MG63 (cell line): ENCODE results near the gene ZNF853. TPM values are rescaled to one million over a fixed set of nuclear protein-coding genes. Genes with fewer than 3 reads are reported as not detected.
"Not testable (repeated sequence)": the region's sequence is repeated elsewhere in the genome, so short reads cannot be mapped to it uniquely, and the experiment has no call there.

ENCODE experiments used
- DNase-seq: peaks from one replicate; pipeline ENCODE4 v3.0.0-alpha.2; 2020
- H3K27me3 ChIP-seq: fragments of 250-450 bp; sonication (Bioruptor Pico); 2 replicates; pipeline ENCODE4 v1.5.1; 2020; ENCODE audit warnings: mild to moderate bottlenecking, moderate library complexity
- H3K36me3 ChIP-seq: fragments of 250-450 bp; sonication (Bioruptor Pico); 2 replicates; pipeline ENCODE4 v1.5.1; 2020; ENCODE audit warnings: mild to moderate bottlenecking, moderate library complexity
- H3K4me3 ChIP-seq: fragments of 250-450 bp; sonication (Bioruptor Pico); 2 replicates; pipeline ENCODE4 v1.5.1; 2020; ENCODE audit warnings: mild to moderate bottlenecking, moderate library complexity
- H3K9me3 ChIP-seq: fragments of 250-450 bp; sonication (Bioruptor Pico); 2 replicates; pipeline ENCODE4 v1.5.1; 2020; ENCODE audit warnings: mild to moderate bottlenecking, moderate library complexity
- total RNA-seq: library from RNA; depleted of rRNA; stranded (reverse); fragments of >200 nt; shearing (Covaris generic); gene quantifications from 2 replicates; pipeline ENCODE4 v1.2.3, GENCODE V29; 2014; ENCODE audit warnings: low replicate concordance; rRNA removed

Gene ZNF853
- 23.6 and 27.1 TPM in 2 replicates for total RNA-seq

DNA sequence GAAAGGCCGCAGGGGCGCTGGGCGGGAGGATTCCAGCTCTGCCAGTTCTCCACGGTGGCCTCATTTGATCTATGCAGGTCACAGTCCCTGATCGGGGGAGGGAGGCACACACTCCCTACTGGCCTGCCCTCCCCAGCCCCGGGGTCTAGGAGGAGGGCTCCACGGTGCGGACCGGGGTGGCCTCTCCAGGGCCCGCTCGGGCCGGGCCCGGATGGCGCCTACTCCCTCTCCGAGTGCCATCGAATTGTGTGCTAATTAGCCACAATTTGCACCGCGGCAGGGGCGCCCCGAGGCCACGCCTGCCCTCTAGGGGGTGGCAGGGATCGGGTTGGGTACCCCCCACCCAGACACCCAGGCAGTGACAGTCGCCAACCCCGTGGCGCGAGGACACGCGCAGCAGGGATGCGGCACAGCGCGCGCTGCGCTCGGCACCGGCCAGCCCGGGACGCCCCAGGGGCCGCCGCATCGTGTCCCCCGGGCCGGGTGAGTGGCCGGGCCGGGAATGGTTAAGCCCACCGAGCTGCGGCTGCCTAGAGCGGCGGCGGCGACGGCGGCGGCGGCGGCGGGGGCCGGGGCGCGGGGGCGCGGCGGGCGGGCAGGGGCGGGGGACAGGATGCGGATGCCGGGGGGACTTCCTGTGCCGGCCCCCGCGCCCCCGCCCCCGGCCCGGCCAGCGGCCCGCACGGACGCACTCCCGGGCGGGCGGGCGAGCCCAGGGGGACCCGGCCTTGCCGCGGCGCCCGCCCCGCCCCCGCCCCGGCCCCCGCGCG is at the start of gene ZNF853:
Gene ZNF853, plus strand, starts transcription at position 658 of the 770 bp plus-strand sequence. CDS start 565 bp downstream, outside the sequence.
- peak; percentile 43 for DNase-seq
- H3K4me3 ChIP-seq = peak within 1 kb of the TSS; percentile 65
- no peaks in the 10 kb centered on the region for H3K27me3 ChIP-seq
- H3K9me3 ChIP-seq = no peaks in the 10 kb centered on the region
- peaks cover 5% of the 10 kb centered on the region; the same call in 1 of the 2 replicates for H3K36me3 ChIP-seq

- H3K9me3 ChIP-seq = peaks cover 5% of the 10 kb centered on the region; the same call in 1 of the 2 replicates
- no peaks in the 10 kb centered on the region for H3K36me3 ChIP-seq
- DNase-seq = no peak
- H3K4me3 ChIP-seq = no peak overlapping the region
- no peaks in the 10 kb centered on the region for H3K27me3 ChIP-seq
Observed at GRCh38 chr7:6565655-6566054, 49.8 kb upstream of the ZNF853 start.

DNA sequence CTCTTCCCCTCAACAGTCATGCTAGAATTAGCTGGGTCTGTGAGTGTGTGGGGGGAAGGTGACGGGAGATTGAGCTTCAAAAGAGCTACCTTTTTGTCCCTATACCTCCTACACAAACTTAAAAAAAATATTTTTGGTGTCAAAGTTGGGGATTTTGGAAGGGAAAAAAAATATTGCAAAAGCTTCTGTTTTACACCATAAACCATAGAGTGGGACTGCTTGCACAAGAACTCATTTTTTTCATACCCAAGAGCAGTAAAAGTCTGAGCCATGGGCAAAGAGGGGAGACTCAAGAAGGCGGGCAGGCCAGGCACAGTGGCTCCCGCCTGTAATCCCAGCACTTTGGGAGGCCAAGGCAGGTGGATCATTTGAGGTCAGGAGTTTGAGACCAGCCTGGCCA is 47.5 kb upstream of the ZNF853 start:
- peaks cover 5% of the 10 kb centered on the region; the same call in 1 of the 2 replicates for H3K9me3 ChIP-seq
- H3K36me3 ChIP-seq = no peaks in the 10 kb centered on the region
- DNase-seq = no peak
- no peaks in the 10 kb centered on the region for H3K27me3 ChIP-seq
- no peak overlapping the region for H3K4me3 ChIP-seq

GRCh38 chr7:6571160-6571779 is 44.1 kb upstream of the ZNF853 start:
- no peaks in the 10 kb centered on the region for H3K27me3 ChIP-seq
- no peak overlapping the region for H3K4me3 ChIP-seq
- H3K36me3 ChIP-seq = no peaks in the 10 kb centered on the region
- DNase-seq = no peak
- peaks cover 5% of the 10 kb centered on the region; the same call in 1 of the 2 replicates for H3K9me3 ChIP-seq

DNA sequence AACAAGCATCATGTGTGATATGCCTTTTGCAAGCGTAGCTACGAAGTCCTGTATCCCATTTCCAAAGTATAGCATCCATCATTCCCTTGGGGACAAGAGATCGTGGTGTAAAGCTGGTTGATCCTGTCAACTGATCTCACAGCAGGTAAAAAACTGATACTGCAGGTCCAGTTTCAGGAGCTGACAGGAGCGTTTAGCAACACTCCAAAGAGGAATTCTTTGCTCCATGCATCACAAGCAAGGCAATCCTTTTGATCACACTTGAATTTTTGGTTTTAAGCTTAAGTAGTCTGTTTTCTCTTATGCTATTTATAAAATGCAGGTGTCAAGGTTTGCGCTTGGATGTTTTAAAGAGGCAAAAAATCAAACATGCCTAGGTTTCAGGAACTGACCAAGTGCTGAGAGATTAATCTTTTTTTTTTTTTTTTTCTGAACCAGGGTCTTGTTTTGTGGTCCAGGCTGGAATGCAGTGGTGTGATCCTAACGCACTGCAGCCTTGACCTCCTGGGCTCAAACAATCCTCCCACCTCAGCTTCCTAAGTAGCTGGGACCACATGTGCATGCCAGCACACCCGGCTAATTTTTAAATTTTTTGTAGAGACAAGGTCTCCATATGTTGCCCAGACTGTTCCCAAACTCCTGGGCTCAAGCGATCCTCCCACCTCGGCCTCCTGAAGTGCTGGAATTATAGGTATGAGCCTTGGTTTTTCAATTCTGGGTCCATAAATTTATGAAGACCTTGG is 40.0 kb upstream of the ZNF853 start:
- Histone ChIP-seq H3K9me3 (no peaks in the 10 kb centered on the region; the same call in 1 of the 2 replicates), H3K4me3 (no peak overlapping the region), H3K36me3 (no peaks in the 10 kb centered on the region), H3K27me3 (no peaks in the 10 kb centered on the region)
- DNase-seq = no peak

GRCh38 chr7:6576024-6576866 is 39.2 kb upstream of the ZNF853 start:
- no peak for DNase-seq

DNA sequence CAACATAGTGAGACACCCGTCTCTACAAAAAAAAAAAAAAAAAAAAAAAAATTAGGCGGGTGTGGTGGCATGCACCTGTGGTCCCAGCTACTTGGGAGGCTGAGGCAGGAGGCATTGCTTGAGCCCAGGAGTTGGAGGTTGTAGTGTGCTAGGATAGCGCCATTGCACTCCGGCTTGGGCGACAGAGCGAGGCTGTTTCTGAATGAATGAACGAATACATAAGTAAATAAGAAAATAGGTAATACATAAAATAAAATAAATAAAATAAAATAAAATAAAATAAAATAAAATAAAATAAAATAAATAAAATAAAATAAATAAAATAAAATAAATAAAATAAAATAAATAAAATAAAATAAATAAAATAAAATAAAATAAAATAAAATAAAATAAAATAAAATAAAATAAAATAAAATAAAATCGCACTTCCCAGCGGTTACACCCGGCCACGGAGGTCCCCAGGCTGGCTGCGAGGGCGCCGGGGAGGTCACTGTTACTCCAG is 38.5 kb upstream of the ZNF853 start:
- H3K4me3 ChIP-seq = peak overlapping the region; percentile 86
- H3K36me3 ChIP-seq, H3K9me3 ChIP-seq, H3K27me3 ChIP-seq, DNase-seq: not testable (repeated sequence)

More at GRCh38 chr7:6576024-6576866, 39.2 kb upstream of the ZNF853 start:
- Histone ChIP-seq H3K4me3 (peak overlapping the region; percentile 86), H3K27me3 (no peaks in the 10 kb centered on the region), H3K36me3 (no peaks in the 10 kb centered on the region; the same call in 1 of the 2 replicates), H3K9me3 (no peaks in the 10 kb centered on the region)

DNA sequence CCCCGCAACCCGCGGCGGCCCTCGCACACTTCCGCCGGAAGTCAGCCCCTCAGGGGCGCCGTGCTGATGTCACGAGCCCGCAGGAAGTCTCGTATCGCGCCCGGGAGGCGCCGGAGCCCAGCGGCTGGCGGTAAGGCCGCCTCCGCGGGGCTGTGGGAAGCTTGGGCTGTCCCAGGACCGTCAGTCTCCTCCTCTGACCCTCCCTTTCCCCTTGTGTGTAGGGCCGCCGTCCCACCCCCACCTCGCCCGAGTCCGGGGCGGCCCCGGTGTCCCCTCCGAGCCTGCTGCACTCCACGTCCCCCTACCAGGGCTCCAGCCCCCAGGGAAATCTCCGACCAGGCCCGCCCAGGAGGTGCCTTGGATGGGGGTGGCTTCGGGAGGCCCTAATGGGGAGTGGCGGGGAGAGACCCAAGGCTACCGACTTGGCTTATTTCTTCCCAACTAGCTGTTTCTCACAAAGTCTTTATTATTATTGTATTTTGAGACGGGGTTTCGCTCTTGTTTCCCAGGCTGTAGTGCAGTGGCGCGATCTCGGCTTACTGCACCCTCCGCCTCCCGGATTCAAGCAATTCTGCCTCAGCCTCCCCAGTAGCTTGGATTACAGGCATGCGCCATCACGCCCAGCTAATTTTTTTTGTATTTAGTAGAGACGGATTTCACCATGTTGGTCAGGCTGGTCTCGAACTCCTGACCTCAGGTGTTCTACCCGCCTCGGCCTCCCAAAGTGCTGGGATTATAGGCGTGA is 37.9 kb upstream of the ZNF853 start, which contains the start of gene ZDHHC4:
Gene ZDHHC4, plus strand, starts transcription at position 86 of the 745 bp plus-strand sequence. CDS start 3,108 bp downstream, outside the sequence.
- no peaks in the 10 kb centered on the region for H3K27me3 ChIP-seq
- peaks cover 7% of the 10 kb centered on the region for H3K36me3 ChIP-seq
- peak within 1 kb of the TSS; percentile 86 for H3K4me3 ChIP-seq
- peak; percentile 94 for DNase-seq
- no peaks in the 10 kb centered on the region for H3K9me3 ChIP-seq

GRCh38 chr7:6578114-6579084 is 37.0 kb upstream of the ZNF853 start:
- H3K4me3 ChIP-seq = peak overlapping the region; percentile 86
- no peak for DNase-seq
- H3K36me3 ChIP-seq = peaks cover 9% of the 10 kb centered on the region
- H3K9me3 ChIP-seq = no peaks in the 10 kb centered on the region
- no peaks in the 10 kb centered on the region for H3K27me3 ChIP-seq

DNA sequence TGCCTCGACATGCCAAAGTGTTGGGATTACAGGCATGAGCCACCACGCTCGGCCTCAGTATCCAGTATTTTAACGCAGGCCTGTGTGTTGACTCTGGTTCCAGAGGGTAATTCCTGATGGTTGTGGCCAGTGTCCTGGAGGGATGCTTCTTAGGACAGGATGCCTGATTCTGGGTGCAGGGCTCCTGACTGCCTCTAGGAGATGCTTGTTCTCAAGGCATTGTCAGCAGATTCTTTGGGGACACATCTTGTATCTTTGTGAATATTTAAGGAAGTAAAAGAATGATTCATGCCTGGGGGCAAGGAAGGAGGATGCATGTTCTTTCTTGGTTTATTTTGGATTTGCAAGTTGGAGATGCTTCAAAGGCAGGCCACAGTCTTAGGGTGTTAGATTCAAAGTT is 36.0 kb upstream of the ZNF853 start:
- DNase-seq = no peak
- H3K36me3 ChIP-seq = peaks cover 14% of the 10 kb centered on the region
- H3K4me3 ChIP-seq = no peak overlapping the region
- no peaks in the 10 kb centered on the region for H3K9me3 ChIP-seq
- H3K27me3 ChIP-seq = no peaks in the 10 kb centered on the region

DNA sequence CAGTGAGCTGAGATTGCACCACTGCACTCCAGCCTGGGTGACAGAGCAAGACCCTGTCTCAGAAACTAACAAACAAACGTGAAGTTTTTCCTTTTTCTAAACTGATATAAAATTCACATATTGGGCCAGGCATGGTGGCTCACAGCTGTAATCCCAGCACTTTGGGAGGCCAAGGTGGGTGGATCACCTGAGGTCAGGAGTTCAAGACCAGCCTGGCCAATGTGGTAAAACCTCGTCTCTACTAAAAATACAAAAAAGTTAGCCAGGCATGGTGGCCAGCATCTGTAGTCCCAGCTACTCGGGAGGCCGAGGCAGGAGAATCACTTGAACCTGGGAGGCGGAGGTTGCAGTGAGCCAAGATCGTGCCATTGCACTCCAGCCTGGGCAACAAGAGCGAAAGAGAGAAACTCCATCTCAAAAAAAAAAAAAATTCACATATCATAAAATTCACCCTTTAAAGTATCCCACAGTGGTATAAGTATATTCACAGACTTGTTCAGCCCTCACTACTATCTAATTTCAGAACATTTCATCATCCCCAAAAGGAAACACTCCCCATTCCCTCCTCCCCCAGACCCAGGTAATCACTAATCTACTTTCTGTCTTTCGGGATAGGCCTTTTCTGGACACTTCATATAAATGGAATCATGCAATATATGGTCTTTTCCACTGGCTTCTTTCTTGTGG is 29.5 kb upstream of the ZNF853 start:
- not testable (repeated sequence) for H3K4me3 ChIP-seq, DNase-seq, H3K9me3 ChIP-seq, H3K27me3 ChIP-seq
- H3K36me3 ChIP-seq = peaks cover 32% of the 10 kb centered on the region

GRCh38 chr7:6588566-6588965 is 26.8 kb upstream of the ZNF853 start:
- no peak overlapping the region for H3K4me3 ChIP-seq
- H3K36me3 ChIP-seq = peaks cover 36% of the 10 kb centered on the region
- no peak for DNase-seq
- no peaks in the 10 kb centered on the region for H3K9me3 ChIP-seq
- no peaks in the 10 kb centered on the region for H3K27me3 ChIP-seq

GRCh38 chr7:6589151-6589828 is 26.1 kb upstream of the ZNF853 start:
- H3K27me3 ChIP-seq = no peaks in the 10 kb centered on the region
- H3K9me3 ChIP-seq = no peaks in the 10 kb centered on the region
- H3K36me3 ChIP-seq = peaks cover 33% of the 10 kb centered on the region
- no peak for DNase-seq
- no peak overlapping the region for H3K4me3 ChIP-seq
